ACC112 (cell line): ENCODE measurements around the gene CHCHD3.

Experiments
- H2AFZ ChIP-seq: fragments of 200-600 bp; sonication (generic); one replicate; pipeline ENCODE4 v1.6.0; 2017; ENCODE audit warnings: antibody characterized with exemption, low read length; ENCODE audit not compliant: unreplicated experiment
- H3K27ac ChIP-seq: fragments of 200-600 bp; sonication (generic); 2 replicates; pipeline ENCODE4 v1.5.1; 2014; ENCODE audit warnings: low read depth, mild to moderate bottlenecking, antibody characterized with exemption, low read length, moderate library complexity
- H3K27me3 ChIP-seq: fragments of 200-600 bp; sonication (generic); 2 replicates; pipeline ENCODE4 v1.6.1; 2014; ENCODE audit warnings: mild to moderate bottlenecking, antibody characterized with exemption, low read length, moderate library complexity, mixed read lengths; ENCODE audit not compliant: insufficient read depth
- H3K36me3 ChIP-seq: fragments of 200-600 bp; sonication (generic); 2 replicates; pipeline ENCODE4 v1.6.1; 2016; ENCODE audit warnings: mild to moderate bottlenecking, antibody characterized with exemption, low read length, moderate library complexity, mixed read lengths; ENCODE audit not compliant: insufficient read depth
- H3K4me1 ChIP-seq: fragments of 200-600 bp; sonication (generic); one replicate; pipeline ENCODE4 v1.6.1; 2016; ENCODE audit warnings: low read length, mixed read lengths; ENCODE audit not compliant: insufficient read depth, unreplicated experiment, control insufficient read depth
- H3K4me3 ChIP-seq: fragments of 200-600 bp; sonication (generic); 2 replicates; pipeline ENCODE4 v1.5.1; 2014; ENCODE audit warnings: mild to moderate bottlenecking, low read depth, low read length
- H3K79me2 ChIP-seq: fragments of 200-600 bp; sonication (generic); one replicate; pipeline ENCODE4 v1.6.0; 2016; ENCODE audit warnings: low read length; ENCODE audit not compliant: control insufficient read depth, unreplicated experiment, insufficient read depth

The CHCHD3 gene

DNA sequence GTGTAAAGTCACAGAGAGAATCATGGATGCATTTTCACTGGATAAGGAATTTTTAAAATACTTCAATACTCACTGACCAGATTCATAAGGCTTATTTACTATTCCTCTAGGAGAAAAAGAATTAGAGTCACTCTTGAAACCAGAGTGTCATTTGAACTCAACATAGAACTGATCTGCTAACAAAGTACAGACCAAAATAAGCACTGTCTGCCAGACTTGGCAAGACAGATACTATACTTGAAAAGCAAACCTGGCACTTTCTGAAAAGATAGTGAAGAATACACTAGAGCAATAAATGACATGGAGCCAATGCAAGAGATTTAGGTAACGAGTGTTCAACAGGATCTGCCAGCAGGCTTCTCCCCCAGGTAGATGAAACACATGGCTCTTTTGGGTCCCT, 215.3 kb downstream of the CHCHD3 start:
- no peak overlapping the region for H3K4me3 ChIP-seq
- no peaks in the 10 kb centered on the region for H3K79me2 ChIP-seq
- no peaks in the 10 kb centered on the region for H3K27me3 ChIP-seq
- no peak overlapping the region for H3K27ac ChIP-seq
- H3K36me3 ChIP-seq, result no peaks in the 10 kb centered on the region
- no peak overlapping the region for H2AFZ ChIP-seq
- no peaks in the 10 kb centered on the region for H3K4me1 ChIP-seq

DNA sequence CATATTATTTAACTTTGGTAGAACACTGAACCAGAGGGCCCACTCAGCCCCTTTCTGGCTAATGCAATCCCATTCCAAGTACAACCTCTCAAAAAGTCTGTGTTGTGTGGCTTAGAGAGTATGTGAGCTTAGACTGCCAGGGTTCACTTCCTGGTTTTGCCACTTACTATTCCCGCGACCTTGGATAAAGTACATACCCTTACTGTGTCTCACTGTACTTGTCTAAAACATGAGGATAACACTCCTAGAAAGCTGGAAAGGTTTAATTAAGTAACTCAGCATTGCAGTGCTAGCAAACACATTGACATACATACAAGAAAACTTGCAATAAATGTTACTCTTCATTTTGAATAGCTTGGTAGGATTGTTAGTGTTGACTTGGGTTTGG, 215.8 kb downstream of the CHCHD3 start:
- Histone ChIP-seq H3K36me3 (no peaks in the 10 kb centered on the region), H3K79me2 (no peaks in the 10 kb centered on the region), H2AFZ (no peak overlapping the region), H3K27ac (no peak overlapping the region), H3K27me3 (no peaks in the 10 kb centered on the region), H3K4me1 (no peaks in the 10 kb centered on the region), H3K4me3 (no peak overlapping the region)

DNA sequence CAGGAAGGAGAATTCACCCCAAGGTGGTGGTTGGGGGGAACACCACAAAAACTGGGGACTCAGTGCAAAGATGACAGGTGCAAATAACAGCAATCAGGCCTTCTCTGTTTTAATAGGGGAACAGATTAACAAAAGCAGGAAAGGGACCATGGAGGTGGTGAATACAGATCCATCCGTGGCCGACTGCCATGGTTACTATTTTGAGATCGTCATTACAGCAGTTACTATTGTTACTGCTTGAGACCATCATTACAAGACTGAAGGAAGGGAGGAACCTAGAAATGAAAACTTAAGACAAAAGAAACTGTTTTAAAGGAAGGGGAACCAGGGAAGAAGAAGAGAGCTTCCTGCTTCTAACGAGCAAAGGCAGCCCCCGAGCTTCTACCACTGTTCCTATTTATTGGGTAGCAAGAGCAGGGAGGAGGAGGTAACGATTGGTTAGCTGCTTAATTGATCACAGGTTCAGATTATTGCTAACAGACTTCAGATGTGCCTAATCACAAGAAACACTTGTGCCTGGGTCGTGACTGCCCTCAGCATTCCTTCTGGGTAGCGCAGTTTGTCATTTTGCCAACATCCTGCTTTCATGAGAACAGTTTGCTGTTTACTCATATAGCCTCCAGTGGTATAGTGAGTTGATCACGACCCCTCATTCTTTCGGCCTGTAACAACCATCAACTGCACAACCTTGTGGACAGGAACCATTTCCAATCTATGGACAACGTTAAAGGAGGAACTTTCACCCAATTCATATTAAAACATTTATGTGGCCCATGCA, 216.3 kb downstream of the CHCHD3 start:
- H3K4me1 ChIP-seq, result no peaks in the 10 kb centered on the region
- H2AFZ ChIP-seq, result no peak overlapping the region
- no peaks in the 10 kb centered on the region for H3K36me3 ChIP-seq
- H3K27me3 ChIP-seq, result no peaks in the 10 kb centered on the region
- H3K79me2 ChIP-seq, result no peaks in the 10 kb centered on the region
- H3K4me3 ChIP-seq, result no peak overlapping the region
- no peak overlapping the region for H3K27ac ChIP-seq

DNA sequence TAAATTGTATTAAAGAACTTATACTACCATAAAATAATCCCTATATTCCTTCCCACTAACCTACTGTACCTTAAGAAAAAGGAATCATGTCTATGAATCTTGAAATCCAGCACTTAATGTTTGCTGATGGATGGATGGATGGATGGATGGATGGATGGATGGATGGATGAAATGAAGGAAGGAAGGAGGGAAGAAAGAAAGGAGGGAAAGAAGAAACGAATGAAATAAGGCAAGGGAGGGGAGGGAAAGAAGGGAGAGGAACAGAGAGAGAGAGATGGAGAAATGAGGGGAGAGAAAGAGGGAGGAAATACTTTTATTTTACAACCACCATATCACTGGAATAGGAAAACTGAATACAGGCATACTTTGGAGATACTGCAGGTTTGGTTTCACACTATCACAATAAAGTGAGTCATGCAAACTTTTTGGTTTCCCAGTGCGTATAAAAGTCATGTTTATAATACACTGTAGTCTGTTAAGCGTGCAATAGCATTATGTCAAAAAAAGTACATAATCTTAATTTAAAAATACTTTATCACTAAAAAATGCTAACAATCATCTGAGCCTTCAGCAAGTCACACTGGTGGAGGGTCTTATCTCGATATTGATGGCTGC, 219.8 kb downstream of the CHCHD3 start:
- no peaks in the 10 kb centered on the region for H3K79me2 ChIP-seq
- H2AFZ ChIP-seq, result no peak overlapping the region
- H3K36me3 ChIP-seq, result no peaks in the 10 kb centered on the region
- H3K27me3 ChIP-seq, result no peaks in the 10 kb centered on the region
- H3K27ac ChIP-seq, result no peak overlapping the region
- H3K4me1 ChIP-seq, result no peaks in the 10 kb centered on the region
- no peak overlapping the region for H3K4me3 ChIP-seq

DNA sequence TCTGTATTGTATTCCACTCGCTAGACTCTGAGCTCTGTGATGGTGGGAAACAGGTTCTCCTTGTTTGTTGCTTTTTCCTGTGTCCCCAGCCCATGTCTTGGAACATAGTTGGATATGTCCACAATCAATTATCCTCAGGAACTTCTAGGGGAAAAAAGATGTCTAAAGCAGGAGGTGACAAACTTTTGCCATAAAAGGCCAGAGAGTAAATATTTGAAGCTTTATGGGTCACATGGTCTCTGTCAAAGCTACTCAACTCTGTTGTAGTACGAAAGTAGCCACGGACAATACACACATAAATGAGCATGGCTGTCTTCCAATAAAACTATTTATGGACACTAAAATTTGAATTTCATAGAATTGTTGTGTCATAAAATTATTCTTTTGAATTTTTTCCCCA, 220.5 kb downstream of the CHCHD3 start:
- no peaks in the 10 kb centered on the region for H3K27me3 ChIP-seq
- H3K4me3 ChIP-seq, result no peak overlapping the region
- H3K36me3 ChIP-seq, result no peaks in the 10 kb centered on the region
- H3K27ac ChIP-seq, result no peak overlapping the region
- no peak overlapping the region for H2AFZ ChIP-seq
- no peaks in the 10 kb centered on the region for H3K4me1 ChIP-seq
- no peaks in the 10 kb centered on the region for H3K79me2 ChIP-seq

DNA sequence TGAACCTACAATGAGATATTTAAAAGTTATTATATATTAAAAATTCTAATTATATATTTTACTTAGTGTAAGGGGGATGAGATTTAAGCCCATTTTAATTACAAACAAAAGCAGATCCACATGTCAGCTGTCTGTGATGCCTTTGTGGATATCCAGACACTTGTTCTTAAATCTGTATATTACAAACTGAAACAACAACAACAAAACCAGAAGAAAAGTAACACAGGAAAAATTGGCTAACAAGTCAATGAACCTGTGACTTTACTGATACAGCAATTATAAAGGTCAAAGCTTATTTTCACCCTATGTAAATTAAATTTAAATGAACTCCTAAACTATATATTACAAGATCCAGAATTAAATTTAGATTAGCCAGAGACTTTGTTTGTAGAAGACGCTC, 222.7 kb downstream of the CHCHD3 start:
- Histone ChIP-seq H2AFZ (no peak overlapping the region), H3K4me1 (no peaks in the 10 kb centered on the region), H3K27me3 (no peaks in the 10 kb centered on the region), H3K79me2 (no peaks in the 10 kb centered on the region), H3K4me3 (no peak overlapping the region), H3K36me3 (no peaks in the 10 kb centered on the region), H3K27ac (no peak overlapping the region)

DNA sequence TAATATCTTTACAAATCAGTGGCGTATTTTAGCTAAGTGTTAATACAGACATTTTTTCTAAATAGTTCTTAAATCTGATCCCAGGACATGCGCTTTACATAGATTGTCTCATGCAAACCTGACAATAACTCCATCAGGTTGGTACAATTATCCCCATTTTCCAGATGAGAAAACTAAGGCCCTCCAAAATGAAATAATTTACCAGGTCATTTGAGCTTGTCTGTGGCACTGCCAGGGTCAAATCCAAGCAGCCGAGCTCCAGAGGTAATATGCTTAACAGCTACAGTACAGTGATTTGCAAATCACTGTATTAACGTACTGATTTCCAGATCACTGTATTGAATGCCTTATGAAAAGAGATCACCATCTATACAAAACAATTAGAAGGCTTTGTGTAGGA, 223.1 kb downstream of the CHCHD3 start:
- H2AFZ ChIP-seq, result no peak overlapping the region
- H3K27me3 ChIP-seq, result no peaks in the 10 kb centered on the region
- no peaks in the 10 kb centered on the region for H3K79me2 ChIP-seq
- no peaks in the 10 kb centered on the region for H3K36me3 ChIP-seq
- H3K4me1 ChIP-seq, result no peaks in the 10 kb centered on the region
- H3K4me3 ChIP-seq, result no peak overlapping the region
- H3K27ac ChIP-seq, result no peak overlapping the region

DNA sequence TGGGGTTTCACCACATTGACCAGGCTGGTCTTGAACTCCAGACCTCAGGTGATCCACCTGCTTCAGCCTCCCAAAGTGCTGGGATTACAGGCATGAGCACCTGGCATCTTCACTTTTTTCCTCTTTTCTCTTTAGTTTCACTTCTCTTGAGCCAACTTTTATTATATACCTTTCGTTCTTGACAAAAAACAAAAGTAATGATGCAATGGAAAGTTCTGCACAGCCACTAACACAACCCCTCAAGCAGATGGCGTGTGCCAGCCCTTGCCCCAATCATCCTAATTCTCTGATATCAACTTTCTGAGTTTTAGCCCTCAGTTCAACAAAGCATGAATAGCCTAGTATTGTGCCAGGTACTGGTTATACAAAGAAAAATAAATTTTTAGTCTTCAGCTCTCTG, 223.6 kb downstream of the CHCHD3 start:
- Histone ChIP-seq H3K27me3 (no peaks in the 10 kb centered on the region), H3K27ac (no peak overlapping the region), H3K4me1 (no peaks in the 10 kb centered on the region), H3K4me3 (no peak overlapping the region), H3K36me3 (no peaks in the 10 kb centered on the region), H2AFZ (no peak overlapping the region), H3K79me2 (no peaks in the 10 kb centered on the region)

DNA sequence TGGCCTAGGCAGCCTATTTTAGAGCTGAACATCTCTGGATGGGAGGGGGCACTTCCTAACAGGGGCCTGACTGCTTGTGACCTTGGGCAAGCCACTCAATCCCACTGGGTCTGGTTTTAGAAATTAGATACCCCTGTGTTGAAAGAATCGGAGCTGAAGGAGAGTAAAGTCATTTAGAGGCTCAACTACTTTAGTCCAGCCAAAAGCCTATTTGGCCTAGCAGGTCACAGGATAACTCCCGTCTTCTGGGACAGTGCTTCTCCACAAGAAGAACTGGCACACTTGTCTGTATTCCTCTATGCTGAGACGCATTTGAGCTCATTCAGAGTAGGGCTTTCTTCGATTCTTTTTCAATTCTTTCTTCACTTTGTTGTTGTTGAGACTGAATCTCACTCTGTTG, 224.2 kb downstream of the CHCHD3 start:
- H3K4me3 ChIP-seq, result no peak overlapping the region
- H2AFZ ChIP-seq, result no peak overlapping the region
- no peaks in the 10 kb centered on the region for H3K79me2 ChIP-seq
- no peaks in the 10 kb centered on the region for H3K27me3 ChIP-seq
- no peaks in the 10 kb centered on the region for H3K4me1 ChIP-seq
- no peak overlapping the region for H3K27ac ChIP-seq
- H3K36me3 ChIP-seq, result no peaks in the 10 kb centered on the region

DNA sequence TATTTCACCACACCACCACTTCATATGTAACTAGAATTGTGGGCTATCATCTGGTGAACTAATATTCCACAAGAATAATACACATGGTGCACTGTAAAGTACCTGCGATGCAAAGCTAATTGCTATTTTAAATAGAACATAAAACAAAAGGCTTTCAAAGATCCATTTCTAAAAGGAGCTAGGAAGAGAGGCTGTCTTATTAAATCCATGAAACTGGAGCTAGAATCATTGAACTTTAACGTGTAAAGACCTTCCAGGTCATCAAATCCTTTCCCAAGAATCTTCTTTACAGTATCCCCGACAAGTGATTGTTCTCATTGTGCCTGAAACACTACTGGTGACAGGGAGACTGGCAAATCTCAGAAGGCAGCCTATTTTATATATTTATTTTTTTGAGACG, 224.9 kb downstream of the CHCHD3 start:
- Histone ChIP-seq H3K4me3 (no peak overlapping the region), H3K27ac (no peak overlapping the region), H3K4me1 (no peaks in the 10 kb centered on the region), H3K79me2 (no peaks in the 10 kb centered on the region), H3K27me3 (no peaks in the 10 kb centered on the region), H3K36me3 (no peaks in the 10 kb centered on the region), H2AFZ (no peak overlapping the region)

DNA sequence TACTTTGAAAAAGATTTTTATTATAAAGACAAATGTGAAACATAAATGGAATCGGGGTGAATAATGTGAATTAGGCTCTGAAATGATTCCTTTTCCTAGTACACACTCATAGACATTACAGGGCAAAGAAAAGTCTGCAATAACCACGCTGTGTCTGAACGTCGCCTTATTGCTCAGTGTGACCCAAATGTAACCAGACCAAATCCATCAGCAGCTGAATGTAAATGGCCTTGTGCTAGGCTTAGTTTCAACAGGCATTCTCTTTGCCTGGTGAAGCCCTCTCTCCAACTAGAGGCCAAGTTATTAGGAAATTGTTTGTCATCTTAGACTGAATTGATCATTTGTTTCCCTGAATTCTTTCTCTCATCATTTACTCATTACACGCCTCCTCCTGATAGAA, 225.5 kb downstream of the CHCHD3 start:
- Histone ChIP-seq H3K27me3 (no peaks in the 10 kb centered on the region), H2AFZ (no peak overlapping the region), H3K27ac (no peak overlapping the region), H3K4me1 (no peaks in the 10 kb centered on the region), H3K4me3 (no peak overlapping the region), H3K36me3 (no peaks in the 10 kb centered on the region), H3K79me2 (no peaks in the 10 kb centered on the region)
